GM12878 (cell line): ENCODE data around the gene MAN2A2. TPM values are rescaled to one million over a fixed set of nuclear protein-coding genes. Genes with fewer than 3 reads are reported as not detected.

Source experiments
- ATAC-seq: fragments of 200-7000 bp; cut with Tn5 transposase; 3 replicates; pipeline ENCODE4 v1.9.1; 2020; ENCODE audit warnings: mild to moderate bottlenecking, moderate library complexity
- BruUV-seq: library from RNA; stranded (reverse); fragments of 400-500 nt; replicated peaks from 2 replicates; lab custom pipeline; 2021; lab: Mats Ljungman, UMichigan
- CTCF ChIA-PET: fragments of 300-600 bp; sonication (Branson Sonifier 250); formaldehyde crosslinking; extraction: SDS; loops from one replicate; lab custom pipeline; 2021; ENCODE audit warnings: inconsistent platforms; lab: Yijun Ruan, JAX
- POLR2A ChIA-PET: fragments of 350-600 bp; formaldehyde crosslinking; extraction: SDS; loops from one replicate; lab custom pipeline; 2021; ENCODE audit warnings: inconsistent platforms; lab: Charles Lee
- RAD21 ChIA-PET: fragments of 300-600 bp; sonication (Branson Sonifier 250); formaldehyde crosslinking; loops from one replicate; lab custom pipeline; 2023; ENCODE audit warnings: antibody characterized with exemption; ENCODE audit not compliant: unreplicated experiment; lab: Charles Lee
- SMC1A ChIA-PET: fragments of 300-600 bp; sonication (Branson Sonifier 250); formaldehyde crosslinking; loops from one replicate; lab custom pipeline; 2023; ENCODE audit not compliant: unreplicated experiment, uncharacterized antibody; lab: Charles Lee
- DNase-seq: peaks from one replicate; pipeline ENCODE4 v3.0.0-alpha.2; 2011; ENCODE audit warnings: low read depth, low spot score
- FAIRE-seq: peaks from 3 replicates; lab custom pipeline; 2011; peaks lifted over from hg19 to GRCh38; lab: Jason Lieb, UNC
- H2AFZ ChIP-seq: 2 replicates; pipeline ENCODE4 v1.6.0; 2011; ENCODE audit warnings: low read depth, low read length, control low read depth; ENCODE audit not compliant: control insufficient read depth
- H3K27ac ChIP-seq: 2 replicates; pipeline ENCODE4 v1.5.1; 2011; ENCODE audit warnings: control low read depth; ENCODE audit not compliant: control insufficient read depth, insufficient read depth
- H3K27me3 ChIP-seq, 2 experiments: replicated peaks in 1 of 2; 2 replicates each; pipeline versions ENCODE4 v1.6.0 to v1.6.1; 2011; ENCODE audit warnings: low read length in 1 of 2; ENCODE audit not compliant: control insufficient read depth in 2 of 2, insufficient read depth in 2 of 2
- H3K36me3 ChIP-seq, 2 experiments: 2 replicates each; pipeline ENCODE4 v1.5.1; 2011; ENCODE audit warnings: low read length in 1 of 2; ENCODE audit not compliant: control insufficient read depth in 2 of 2, insufficient read depth in 2 of 2
- H3K4me1 ChIP-seq: 2 replicates; pipeline ENCODE4 v1.6.1; 2011; ENCODE audit warnings: mild to moderate bottlenecking, low read length, moderate library complexity, mixed read lengths; ENCODE audit not compliant: control insufficient read depth, insufficient read depth
- H3K4me2 ChIP-seq: 2 replicates; pipeline ENCODE4 v1.6.0; 2011; ENCODE audit warnings: control low read depth; ENCODE audit not compliant: control insufficient read depth, insufficient read depth
- H3K4me3 ChIP-seq: fragments of 200-600 bp; sonication (generic); 2 replicates; pipeline ENCODE4 v1.5.1; 2016
- H3K79me2 ChIP-seq: 2 replicates; pipeline ENCODE4 v1.6.0; 2011; ENCODE audit warnings: low read length; ENCODE audit not compliant: control insufficient read depth, insufficient read depth
- H3K9ac ChIP-seq: 2 replicates; pipeline ENCODE4 v1.8.0; 2011; ENCODE audit warnings: low read length, control low read depth, mixed read lengths; ENCODE audit not compliant: control insufficient read depth, insufficient read depth
- H3K9me3 ChIP-seq: replicated peaks from 3 replicates; pipeline ENCODE4 v1.5.1; 2011; ENCODE audit warnings: mild to moderate bottlenecking, low read length; ENCODE audit not compliant: control insufficient read depth, insufficient read depth
- H4K20me1 ChIP-seq: 2 replicates; pipeline ENCODE4 v1.6.0; 2011; ENCODE audit not compliant: control insufficient read depth, insufficient read depth
- BACH1 ChIP-seq: fragments of 450-650 bp; IDR thresholded peaks from 2 replicates; pipeline ENCODE4 v1.6.1; 2017; ENCODE audit warnings: mild to moderate bottlenecking, borderline replicate concordance
- CHD1 ChIP-seq: IDR thresholded peaks from 2 replicates; pipeline ENCODE4 v1.6.1; 2012; ENCODE audit warnings: low read depth, low read length, improper control_type of control experiment
- CHD4 ChIP-seq: fragments of 200-600 bp; sonication (generic); IDR thresholded peaks from 2 replicates; pipeline ENCODE4 v1.6.1; 2016; ENCODE audit warnings: mild to moderate bottlenecking
- EGR1 ChIP-seq, 2 experiments: IDR thresholded peaks; 1 replicate in 1 of 2; 2 replicates in 1 of 2; pipeline ENCODE4 v1.6.1; 2011 to 2012; ENCODE audit warnings: low read depth in 2 of 2, low read length in 2 of 2, borderline replicate concordance in 1 of 2, mild to moderate bottlenecking in 1 of 2, moderate library complexity in 1 of 2
- FOXM1 ChIP-seq: IDR thresholded peaks from 2 replicates; pipeline ENCODE4 v1.6.1; 2012; ENCODE audit warnings: low read depth, mild to moderate bottlenecking, inconsistent platforms, low read length, moderate library complexity
- HDGF ChIP-seq: fragments of 450-650 bp; IDR thresholded peaks from 2 replicates; pipeline ENCODE4 v1.6.1; 2016; ENCODE audit warnings: antibody characterized with exemption
- KAT2A ChIP-seq: conservative IDR thresholded peaks from 2 replicates; pipeline ENCODE4 v1.6.1; 2011; ENCODE audit warnings: low read depth, low read length; ENCODE audit not compliant: control insufficient read depth
- MEF2B ChIP-seq: fragments of 450-650 bp; IDR thresholded peaks from 2 replicates; pipeline ENCODE4 v1.6.1; 2018; ENCODE audit warnings: mild to moderate bottlenecking, moderate library complexity; ENCODE audit not compliant: partially characterized antibody, poor library complexity, severe bottlenecking
- RB1 ChIP-seq: fragments of 450-650 bp; formaldehyde crosslinking; IDR thresholded peaks from 2 replicates; pipeline ENCODE4 v1.6.1; 2017; ENCODE audit warnings: mild to moderate bottlenecking, borderline replicate concordance
- RFX5 ChIP-seq: IDR thresholded peaks from 2 replicates; pipeline ENCODE4 v1.6.1; 2011; ENCODE audit warnings: low read depth, low read length, improper control_type of control experiment
- SMAD1 ChIP-seq: fragments of 450-650 bp; IDR thresholded peaks from 2 replicates; pipeline ENCODE4 v1.6.1; 2018; ENCODE audit warnings: mild to moderate bottlenecking, low read depth; ENCODE audit not compliant: partially characterized antibody
- SMARCA5 ChIP-seq: fragments of 450-650 bp; IDR thresholded peaks from 2 replicates; pipeline ENCODE4 v1.6.1; 2017; ENCODE audit warnings: mild to moderate bottlenecking
- SREBF2 ChIP-seq: IDR thresholded peaks from 2 replicates; pipeline ENCODE4 v1.6.1; 2012; ENCODE audit warnings: mild to moderate bottlenecking, low read length
- SUPT20H ChIP-seq: IDR thresholded peaks from 2 replicates; pipeline ENCODE4 v1.6.1; 2011; ENCODE audit warnings: low read depth, mild to moderate bottlenecking, low read length, moderate library complexity, borderline replicate concordance; ENCODE audit not compliant: control insufficient read depth
- WGBS: methylation state at CpG from one replicate; pipeline ENCODE4 v1.1.6; 2016; ENCODE audit warnings: low lambda C conversion rate; ENCODE audit not compliant: insufficient replicate concordance, insufficient coverage; ENCODE audit errors: missing lambda C conversion rate; 5-methylcytosine and 5-hydroxymethylcytosine counted together
- in situ Hi-C: fragments of 300-500 bp; cut with MboI; formaldehyde crosslinking; loops from 9 replicates; pipeline ENCODE4 v1.14.3; 2018; ENCODE audit warnings: mixed read lengths
- intact Hi-C: fragments of 100-400 bp; cut with micrococcal nuclease; formaldehyde crosslinking; loops from one replicate; pipeline ENCODE4 v1.14.2; 2022; ENCODE audit not compliant: unreplicated experiment
- polyA plus RNA-seq, 11 experiments: library from polyadenylated mRNA; depleted of rRNA in 4 of 11; unstranded in 6 of 11; stranded (reverse) in 5 of 11; fragments of >200 nt; fragmentation: Nextera tagmentation in 4 of 11; fragmentation: Illumina TruSeq in 1 of 11; extraction: Ambion mirVana in 4 of 11; extraction: Trizol in 1 of 11; gene quantifications; 1 replicate in 1 of 11; 2 replicates in 10 of 11; pipeline versions ENCODE4 v1.2.1 to v1.2.3, GENCODE V29; 2011 to 2016; ENCODE audit warnings: inconsistent platforms in 2 of 11, missing spikeins in 2 of 11, low read depth in 1 of 11
- total RNA-seq, 4 experiments: library from RNA; depleted of rRNA in 3 of 4; stranded (reverse); fragments of >200 nt in 3 of 4; fragmentation: Illumina TruSeq in 1 of 4; extraction: Trizol in 1 of 4; gene quantifications; 2 replicates each; pipeline versions ENCODE4 v1.2.1 to v1.2.3, GENCODE V29; 2013 to 2021
- TF ChIP-seq, protein P1 (sequence below): fragments of 450-650 bp; IDR thresholded peaks from 2 replicates; pipeline ENCODE4 v1.6.1; 2016; ENCODE audit warnings: mild to moderate bottlenecking
- TF ChIP-seq, protein P2 (sequence below): fragments of 450-650 bp; IDR thresholded peaks from 2 replicates; pipeline ENCODE4 v1.6.1; 2016; ENCODE audit warnings: mild to moderate bottlenecking, moderate library complexity, borderline replicate concordance
- TF ChIP-seq, protein P3 (sequence below): fragments of 450-650 bp; IDR thresholded peaks from 2 replicates; pipeline ENCODE4 v1.6.1; 2017; ENCODE audit warnings: low read depth, mild to moderate bottlenecking, moderate library complexity

Gene MAN2A2
- total and polyA plus RNA-seq, 10 of the 15 experiments (the other 5 are each of a cell fraction or from before 2014, with no cell fraction given) = 4.2 to 79.4 (median 23.2) TPM

DNA sequence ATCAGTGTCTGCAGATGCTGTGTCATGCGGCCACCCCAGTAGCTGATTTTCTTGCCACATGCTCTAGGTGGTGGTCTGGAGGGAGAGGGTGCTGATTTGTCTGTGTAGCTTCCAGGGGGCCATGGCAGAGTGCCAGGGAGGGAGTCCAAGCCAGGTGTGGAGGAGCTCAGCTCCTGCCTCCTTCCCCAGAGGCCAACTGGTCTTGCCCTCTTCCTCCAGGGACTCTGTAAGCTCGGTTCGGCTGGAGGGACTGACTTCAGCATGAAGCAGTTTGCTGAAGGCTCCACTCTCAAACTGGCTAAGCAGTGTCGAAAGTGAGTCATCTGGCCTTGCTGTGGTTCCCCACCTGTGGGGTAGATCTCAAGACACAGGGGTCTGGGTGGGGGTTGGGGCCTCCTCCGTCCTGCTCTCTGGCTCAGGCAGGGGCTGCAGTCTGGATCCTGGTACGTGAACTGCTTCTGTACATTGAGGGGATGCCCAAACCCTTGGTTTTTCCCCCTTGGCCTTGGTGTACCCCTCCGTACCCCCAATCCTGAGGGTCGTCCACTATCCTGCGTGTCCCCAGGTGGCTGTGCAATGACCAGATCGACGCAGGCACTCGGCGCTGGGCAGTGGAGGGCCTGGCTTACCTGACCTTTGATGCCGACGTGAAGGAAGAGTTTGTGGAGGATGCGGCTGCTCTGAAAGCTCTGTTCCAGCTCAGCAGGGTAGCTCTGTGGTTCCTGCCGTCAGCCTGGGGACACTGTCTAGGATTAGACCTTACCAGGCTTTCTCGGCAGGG, 44.7 kb downstream of the MAN2A2 start:
- H3K4me1 ChIP-seq = no peaks in the 10 kb centered on the region
- FAIRE-seq (no peak), ATAC-seq (no peak), DNase-seq (no peak)
- no peak overlapping the region for H3K9ac ChIP-seq
- no peak overlapping the region for H3K27ac ChIP-seq
- ChIA-PET CTCF (interaction anchor here (0.5 kb wide), 1 partner anchor 56 kb away, joined by 3 read pairs; no protein-coding TSS in a partner anchor), RAD21 (no interaction called here), SMC1A (no interaction called here), POLR2A (interaction anchor here (0.6 to 0.7 kb wide), 2 partner anchors 7 to 31 kb away, joined by 4 to 5 read pairs; no protein-coding TSS in a partner anchor)
- no peaks in the 10 kb centered on the region for H3K79me2 ChIP-seq
- H3K36me3 ChIP-seq = peaks cover 18 to 28% of the 10 kb centered on the region in 2 experiments
- WGBS = 81% methylated on average over 18 of the region's 18 CpGs
- H2AFZ ChIP-seq = no peak overlapping the region
- BruUV-seq = no TSS peak
- H3K4me2 ChIP-seq = no peak overlapping the region
- in situ Hi-C loops = no loop called here
- no peaks in the 10 kb centered on the region for H3K27me3 ChIP-seq
- intact Hi-C loops = no loop called here
- no peaks in the 10 kb centered on the region for H4K20me1 ChIP-seq
- H3K4me3 ChIP-seq = no peak overlapping the region
- H3K9me3 ChIP-seq = no peaks in the 10 kb centered on the region
- TF ChIP-seq, protein P1, sequence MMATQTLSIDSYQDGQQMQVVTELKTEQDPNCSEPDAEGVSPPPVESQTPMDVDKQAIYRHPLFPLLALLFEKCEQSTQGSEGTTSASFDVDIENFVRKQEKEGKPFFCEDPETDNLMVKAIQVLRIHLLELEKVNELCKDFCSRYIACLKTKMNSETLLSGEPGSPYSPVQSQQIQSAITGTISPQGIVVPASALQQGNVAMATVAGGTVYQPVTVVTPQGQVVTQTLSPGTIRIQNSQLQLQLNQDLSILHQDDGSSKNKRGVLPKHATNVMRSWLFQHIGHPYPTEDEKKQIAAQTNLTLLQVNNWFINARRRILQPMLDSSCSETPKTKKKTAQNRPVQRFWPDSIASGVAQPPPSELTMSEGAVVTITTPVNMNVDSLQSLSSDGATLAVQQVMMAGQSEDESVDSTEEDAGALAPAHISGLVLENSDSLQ = no peak
- TF ChIP-seq SMARCA5 (no peak), SUPT20H (no peak), HDGF (no peak), CHD1 (no peak), SMAD1 (no peak), RB1 (no peak), RFX5 (no peak), SREBF2 (no peak), EGR1 (IDR thresholded peaks at IDR 0.05; ENCODE audit: borderline replicate concordance in 1 of 2, low read depth in 2 of 2, low read length in 2 of 2) (no peak), CHD4 (no peak), BACH1 (no peak), MEF2B (no peak), KAT2A (no peak), FOXM1 (no peak)
- TF ChIP-seq, protein P2, sequence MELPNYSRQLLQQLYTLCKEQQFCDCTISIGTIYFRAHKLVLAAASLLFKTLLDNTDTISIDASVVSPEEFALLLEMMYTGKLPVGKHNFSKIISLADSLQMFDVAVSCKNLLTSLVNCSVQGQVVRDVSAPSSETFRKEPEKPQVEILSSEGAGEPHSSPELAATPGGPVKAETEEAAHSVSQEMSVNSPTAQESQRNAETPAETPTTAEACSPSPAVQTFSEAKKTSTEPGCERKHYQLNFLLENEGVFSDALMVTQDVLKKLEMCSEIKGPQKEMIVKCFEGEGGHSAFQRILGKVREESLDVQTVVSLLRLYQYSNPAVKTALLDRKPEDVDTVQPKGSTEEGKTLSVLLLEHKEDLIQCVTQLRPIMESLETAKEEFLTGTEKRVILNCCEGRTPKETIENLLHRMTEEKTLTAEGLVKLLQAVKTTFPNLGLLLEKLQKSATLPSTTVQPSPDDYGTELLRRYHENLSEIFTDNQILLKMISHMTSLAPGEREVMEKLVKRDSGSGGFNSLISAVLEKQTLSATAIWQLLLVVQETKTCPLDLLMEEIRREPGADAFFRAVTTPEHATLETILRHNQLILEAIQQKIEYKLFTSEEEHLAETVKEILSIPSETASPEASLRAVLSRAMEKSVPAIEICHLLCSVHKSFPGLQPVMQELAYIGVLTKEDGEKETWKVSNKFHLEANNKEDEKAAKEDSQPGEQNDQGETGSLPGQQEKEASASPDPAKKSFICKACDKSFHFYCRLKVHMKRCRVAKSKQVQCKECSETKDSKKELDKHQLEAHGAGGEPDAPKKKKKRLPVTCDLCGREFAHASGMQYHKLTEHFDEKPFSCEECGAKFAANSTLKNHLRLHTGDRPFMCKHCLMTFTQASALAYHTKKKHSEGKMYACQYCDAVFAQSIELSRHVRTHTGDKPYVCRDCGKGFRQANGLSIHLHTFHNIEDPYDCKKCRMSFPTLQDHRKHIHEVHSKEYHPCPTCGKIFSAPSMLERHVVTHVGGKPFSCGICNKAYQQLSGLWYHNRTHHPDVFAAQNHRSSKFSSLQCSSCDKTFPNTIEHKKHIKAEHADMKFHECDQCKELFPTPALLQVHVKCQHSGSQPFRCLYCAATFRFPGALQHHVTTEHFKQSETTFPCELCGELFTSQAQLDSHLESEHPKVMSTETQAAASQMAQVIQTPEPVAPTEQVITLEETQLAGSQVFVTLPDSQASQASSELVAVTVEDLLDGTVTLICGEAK = no peak
- TF ChIP-seq, protein P3, sequence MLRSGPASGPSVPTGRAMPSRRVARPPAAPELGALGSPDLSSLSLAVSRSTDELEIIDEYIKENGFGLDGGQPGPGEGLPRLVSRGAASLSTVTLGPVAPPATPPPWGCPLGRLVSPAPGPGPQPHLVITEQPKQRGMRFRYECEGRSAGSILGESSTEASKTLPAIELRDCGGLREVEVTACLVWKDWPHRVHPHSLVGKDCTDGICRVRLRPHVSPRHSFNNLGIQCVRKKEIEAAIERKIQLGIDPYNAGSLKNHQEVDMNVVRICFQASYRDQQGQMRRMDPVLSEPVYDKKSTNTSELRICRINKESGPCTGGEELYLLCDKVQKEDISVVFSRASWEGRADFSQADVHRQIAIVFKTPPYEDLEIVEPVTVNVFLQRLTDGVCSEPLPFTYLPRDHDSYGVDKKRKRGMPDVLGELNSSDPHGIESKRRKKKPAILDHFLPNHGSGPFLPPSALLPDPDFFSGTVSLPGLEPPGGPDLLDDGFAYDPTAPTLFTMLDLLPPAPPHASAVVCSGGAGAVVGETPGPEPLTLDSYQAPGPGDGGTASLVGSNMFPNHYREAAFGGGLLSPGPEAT = no peak
